PFSK-1 (cell line): ENCODE results near the gene CDK12.

ENCODE experiments used
- FOXP2 ChIP-seq: optimal IDR thresholded peaks from 2 replicates; pipeline ENCODE3; 2011; ENCODE audit warnings: borderline replicate concordance, control low read depth, inconsistent platforms; ENCODE audit not compliant: insufficient read depth; ENCODE audit errors: extremely low read length, extremely low read depth
- POLR2AphosphoS5 ChIP-seq: IDR thresholded peaks from 2 replicates; pipeline ENCODE4 v1.6.1; 2012; ENCODE audit warnings: low read depth, mild to moderate bottlenecking, control low read depth, low read length, moderate library complexity
- SIN3A ChIP-seq: IDR thresholded peaks from 2 replicates; pipeline ENCODE4 v1.6.1; 2012; ENCODE audit warnings: mild to moderate bottlenecking, low read length, moderate library complexity, borderline replicate concordance; ENCODE audit not compliant: insufficient read depth
- TAF1 ChIP-seq: IDR thresholded peaks from 2 replicates; pipeline ENCODE4 v1.6.1; 2012; ENCODE audit warnings: low read length, control low read depth, borderline replicate concordance; ENCODE audit not compliant: insufficient read depth
- TF ChIP-seq, protein P1 (sequence below), 2 experiments: IDR thresholded peaks; 2 replicates each; pipeline versions ENCODE4 v1.6.1 to v1.8.0; 2011 to 2012; ENCODE audit warnings: low read depth in 2 of 2, low read length in 2 of 2, control low read depth in 1 of 2, inconsistent platforms in 1 of 2, mild to moderate bottlenecking in 1 of 2, moderate library complexity in 1 of 2; ENCODE audit not compliant: insufficient read depth in 1 of 2

The CDK12 gene

DNA sequence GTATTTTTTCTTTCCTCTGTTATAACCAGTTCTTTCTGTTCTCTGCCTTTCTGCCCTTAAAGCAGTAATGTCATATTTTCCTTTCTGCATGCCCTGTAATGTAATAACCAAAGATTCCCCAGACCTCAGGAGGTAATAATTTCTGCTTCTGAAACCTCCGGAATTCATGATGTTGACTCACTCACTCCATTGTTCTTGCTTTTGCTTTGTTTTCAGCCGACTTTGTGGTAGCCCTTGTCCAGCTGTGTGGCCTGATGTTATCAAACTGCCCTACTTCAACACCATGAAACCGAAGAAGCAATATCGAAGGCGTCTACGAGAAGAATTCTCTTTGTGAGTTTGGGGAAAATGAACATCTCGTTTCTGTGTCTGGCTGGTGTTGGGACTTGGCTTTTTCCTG lies 55.9 kb downstream of the CDK12 start:
- no peak for TF ChIP-seq FOXP2

DNA sequence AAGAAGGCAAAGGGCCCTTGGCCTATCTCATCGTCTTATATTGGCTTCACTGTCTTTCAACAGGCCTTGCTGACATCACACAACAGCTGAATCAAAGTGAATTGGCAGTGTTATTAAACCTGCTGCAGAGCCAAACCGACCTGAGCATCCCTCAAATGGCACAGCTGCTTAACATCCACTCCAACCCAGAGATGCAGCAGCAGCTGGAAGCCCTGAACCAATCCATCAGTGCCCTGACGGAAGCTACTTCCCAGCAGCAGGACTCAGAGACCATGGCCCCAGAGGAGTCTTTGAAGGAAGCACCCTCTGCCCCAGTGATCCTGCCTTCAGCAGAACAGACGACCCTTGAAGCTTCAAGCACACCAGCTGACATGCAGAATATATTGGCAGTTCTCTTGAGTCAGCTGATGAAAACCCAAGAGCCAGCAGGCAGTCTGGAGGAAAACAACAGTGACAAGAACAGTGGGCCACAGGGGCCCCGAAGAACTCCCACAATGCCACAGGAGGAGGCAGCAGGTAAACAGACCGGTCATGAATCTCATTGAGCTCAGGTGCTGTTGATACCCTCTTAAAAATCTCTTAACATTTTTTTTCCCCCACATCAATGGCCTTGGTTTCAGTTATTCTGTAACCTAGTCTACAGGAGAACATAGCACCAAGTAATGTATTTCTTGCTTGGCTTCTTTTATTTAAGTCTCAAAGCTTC lies 64.7 kb downstream of the CDK12 start:
- TF ChIP-seq TAF1 (no peak), SIN3A (no peak), FOXP2 (no peak), POLR2AphosphoS5 (no peak)
- TF ChIP-seq, protein P1, sequence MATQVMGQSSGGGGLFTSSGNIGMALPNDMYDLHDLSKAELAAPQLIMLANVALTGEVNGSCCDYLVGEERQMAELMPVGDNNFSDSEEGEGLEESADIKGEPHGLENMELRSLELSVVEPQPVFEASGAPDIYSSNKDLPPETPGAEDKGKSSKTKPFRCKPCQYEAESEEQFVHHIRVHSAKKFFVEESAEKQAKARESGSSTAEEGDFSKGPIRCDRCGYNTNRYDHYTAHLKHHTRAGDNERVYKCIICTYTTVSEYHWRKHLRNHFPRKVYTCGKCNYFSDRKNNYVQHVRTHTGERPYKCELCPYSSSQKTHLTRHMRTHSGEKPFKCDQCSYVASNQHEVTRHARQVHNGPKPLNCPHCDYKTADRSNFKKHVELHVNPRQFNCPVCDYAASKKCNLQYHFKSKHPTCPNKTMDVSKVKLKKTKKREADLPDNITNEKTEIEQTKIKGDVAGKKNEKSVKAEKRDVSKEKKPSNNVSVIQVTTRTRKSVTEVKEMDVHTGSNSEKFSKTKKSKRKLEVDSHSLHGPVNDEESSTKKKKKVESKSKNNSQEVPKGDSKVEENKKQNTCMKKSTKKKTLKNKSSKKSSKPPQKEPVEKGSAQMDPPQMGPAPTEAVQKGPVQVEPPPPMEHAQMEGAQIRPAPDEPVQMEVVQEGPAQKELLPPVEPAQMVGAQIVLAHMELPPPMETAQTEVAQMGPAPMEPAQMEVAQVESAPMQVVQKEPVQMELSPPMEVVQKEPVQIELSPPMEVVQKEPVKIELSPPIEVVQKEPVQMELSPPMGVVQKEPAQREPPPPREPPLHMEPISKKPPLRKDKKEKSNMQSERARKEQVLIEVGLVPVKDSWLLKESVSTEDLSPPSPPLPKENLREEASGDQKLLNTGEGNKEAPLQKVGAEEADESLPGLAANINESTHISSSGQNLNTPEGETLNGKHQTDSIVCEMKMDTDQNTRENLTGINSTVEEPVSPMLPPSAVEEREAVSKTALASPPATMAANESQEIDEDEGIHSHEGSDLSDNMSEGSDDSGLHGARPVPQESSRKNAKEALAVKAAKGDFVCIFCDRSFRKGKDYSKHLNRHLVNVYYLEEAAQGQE (IDR thresholded peaks at IDR 0.05; ENCODE audit: insufficient read depth in 1 of 2, low read depth in 2 of 2, low read length in 2 of 2): no peak

DNA sequence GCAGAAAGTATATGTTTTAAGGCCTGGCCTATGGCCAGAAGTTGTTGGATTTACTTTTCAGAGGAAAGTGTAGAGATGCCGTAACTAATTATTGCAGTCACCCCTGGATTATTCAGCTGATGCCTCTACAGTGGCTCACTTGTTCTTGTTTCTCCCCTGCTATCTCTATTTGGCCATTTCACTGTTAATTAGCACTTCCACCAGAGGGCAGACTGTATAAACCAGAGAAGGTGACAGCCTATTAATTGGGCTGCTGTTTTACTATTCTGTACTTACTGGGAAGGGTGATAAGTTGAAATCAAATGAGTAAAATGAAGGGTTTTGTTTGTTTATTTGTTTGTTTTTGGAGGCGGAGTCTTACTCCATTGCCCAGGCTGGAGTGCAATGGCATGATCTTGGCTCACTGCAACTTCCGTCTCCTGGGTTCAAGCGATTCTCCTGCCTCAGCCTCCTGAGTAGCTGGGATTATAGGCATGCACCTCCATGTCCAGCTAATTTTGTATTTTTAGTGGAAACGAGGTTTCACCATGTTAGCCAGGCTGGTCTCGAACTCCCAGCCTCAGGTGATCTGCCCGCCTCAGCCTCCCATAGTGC lies 66.0 kb downstream of the CDK12 start:
- TF ChIP-seq TAF1 (no peak), FOXP2 (no peak), SIN3A (no peak), POLR2AphosphoS5 (no peak)
- TF ChIP-seq, protein P1 (IDR thresholded peaks at IDR 0.05; ENCODE audit: insufficient read depth in 1 of 2, low read depth in 2 of 2, low read length in 2 of 2): no peak

DNA sequence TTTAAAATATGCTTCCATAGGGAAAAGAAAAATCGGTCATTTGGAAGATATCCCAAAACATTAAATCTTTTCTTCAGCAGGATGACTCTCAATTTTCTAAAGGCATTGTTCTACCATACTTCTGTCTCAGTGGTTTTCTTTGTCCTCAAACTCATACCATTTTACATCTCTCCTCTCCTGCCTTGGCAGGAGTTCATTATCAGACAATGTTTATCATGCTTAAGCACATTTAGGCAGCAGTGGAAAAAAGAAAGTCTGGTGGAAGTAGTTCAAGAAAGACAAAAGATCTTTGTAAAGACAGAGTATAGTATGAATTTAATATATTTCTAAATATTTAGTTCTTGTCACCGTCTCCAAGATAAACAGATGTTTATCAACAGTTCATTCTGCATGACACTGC lies 68.2 kb downstream of the CDK12 start:
- TF ChIP-seq TAF1 (no peak), POLR2AphosphoS5 (no peak)
- TF ChIP-seq, protein P1 (IDR thresholded peaks at IDR 0.05; ENCODE audit: insufficient read depth in 1 of 2, low read depth in 2 of 2, low read length in 2 of 2): no peak

DNA sequence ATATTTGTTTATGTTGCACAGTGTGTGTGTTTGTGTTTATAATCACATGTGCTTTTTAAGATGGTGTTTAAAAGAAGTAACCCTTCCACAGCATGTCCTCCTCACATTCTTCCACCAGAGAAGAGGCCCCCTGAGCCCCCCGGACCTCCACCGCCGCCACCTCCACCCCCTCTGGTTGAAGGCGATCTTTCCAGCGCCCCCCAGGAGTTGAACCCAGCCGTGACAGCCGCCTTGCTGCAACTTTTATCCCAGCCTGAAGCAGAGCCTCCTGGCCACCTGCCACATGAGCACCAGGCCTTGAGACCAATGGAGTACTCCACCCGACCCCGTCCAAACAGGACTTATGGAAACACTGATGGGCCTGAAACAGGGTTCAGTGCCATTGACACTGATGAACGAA lies 69.2 kb downstream of the CDK12 start:
- TF ChIP-seq, protein P1 (IDR thresholded peaks at IDR 0.05; ENCODE audit: insufficient read depth in 1 of 2, low read depth in 2 of 2, low read length in 2 of 2): no peak
- TF ChIP-seq SIN3A (no peak), POLR2AphosphoS5 (no peak), FOXP2 (no peak)

DNA sequence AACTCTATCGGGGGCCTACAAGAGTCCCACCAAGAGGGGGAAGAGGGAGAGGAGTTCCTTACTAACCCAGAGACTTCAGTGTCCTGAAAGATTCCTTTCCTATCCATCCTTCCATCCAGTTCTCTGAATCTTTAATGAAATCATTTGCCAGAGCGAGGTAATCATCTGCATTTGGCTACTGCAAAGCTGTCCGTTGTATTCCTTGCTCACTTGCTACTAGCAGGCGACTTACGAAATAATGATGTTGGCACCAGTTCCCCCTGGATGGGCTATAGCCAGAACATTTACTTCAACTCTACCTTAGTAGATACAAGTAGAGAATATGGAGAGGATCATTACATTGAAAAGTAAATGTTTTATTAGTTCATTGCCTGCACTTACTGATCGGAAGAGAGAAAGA lies 70.0 kb downstream of the CDK12 start:
- no peak for TF ChIP-seq POLR2AphosphoS5
- no peak for TF ChIP-seq TAF1
- no peak for TF ChIP-seq SIN3A
- TF ChIP-seq, protein P1 (IDR thresholded peaks at IDR 0.05; ENCODE audit: insufficient read depth in 1 of 2, low read depth in 2 of 2, low read length in 2 of 2): no peak
- no peak for TF ChIP-seq FOXP2
